Keratinocyte (primary cell): ENCODE data around the gene OTOGL. TPM values are rescaled to one million over a fixed set of nuclear protein-coding genes. Genes with fewer than 3 reads are reported as not detected.
A peak's percentile ranks its signal among the peaks of the same experiment; 100 is the strongest.

ENCODE experiments used
- DNase-seq: peaks from one replicate; pipeline ENCODE4 v3.0.0-alpha.2; 2011; ENCODE audit warnings: low read depth, missing footprints, low spot score
- FAIRE-seq: peaks from 2 replicates; lab custom pipeline; 2011; peaks lifted over from hg19 to GRCh38; lab: Jason Lieb, UNC
- H2AFZ ChIP-seq: 2 replicates; pipeline ENCODE4 v1.6.0; 2012; ENCODE audit warnings: low read length, control low read depth, inconsistent platforms; ENCODE audit not compliant: control insufficient read depth
- H3K27ac ChIP-seq: 2 replicates; pipeline ENCODE4 v1.5.1; 2011; ENCODE audit warnings: low read length; ENCODE audit not compliant: control insufficient read depth, insufficient read depth
- H3K27me3 ChIP-seq: 3 replicates; pipeline ENCODE4 v1.6.0; 2011; ENCODE audit warnings: low read length; ENCODE audit not compliant: control insufficient read depth, insufficient read depth; ENCODE audit errors: extremely low read depth
- H3K36me3 ChIP-seq, 2 experiments: 2 replicates in 1 of 2; 3 replicates in 1 of 2; pipeline ENCODE4 v1.5.1; 2011; ENCODE audit warnings: low read length in 2 of 2, mild to moderate bottlenecking in 1 of 2; ENCODE audit not compliant: control insufficient read depth in 2 of 2, insufficient read depth in 2 of 2; ENCODE audit errors: extremely low read depth in 1 of 2
- H3K4me1 ChIP-seq: 3 replicates; pipeline ENCODE4 v1.5.1; 2011; ENCODE audit warnings: low read length; ENCODE audit not compliant: control insufficient read depth, insufficient read depth; ENCODE audit errors: extremely low read depth
- H3K4me2 ChIP-seq: 3 replicates; pipeline ENCODE4 v1.6.0; 2011; ENCODE audit warnings: low read depth, low read length; ENCODE audit not compliant: control insufficient read depth, insufficient read depth; ENCODE audit errors: extremely low read depth
- H3K4me3 ChIP-seq, 3 experiments: fragments of 200-600 bp in 1 of 3; sonication (generic) in 1 of 3; 2 replicates in 2 of 3; 3 replicates in 1 of 3; pipeline ENCODE4 v1.5.1; 2011 to 2016; ENCODE audit warnings: low read length in 3 of 3, mild to moderate bottlenecking in 3 of 3, control low read depth in 2 of 3, inconsistent platforms in 1 of 3, low read depth in 1 of 3, mixed read lengths in 1 of 3, mixed run types in 1 of 3, moderate library complexity in 1 of 3; ENCODE audit not compliant: control insufficient read depth in 2 of 3, insufficient read depth in 2 of 3; ENCODE audit errors: extremely low read depth in 1 of 3
- H3K79me2 ChIP-seq: 2 replicates; pipeline ENCODE4 v1.6.0; 2012; ENCODE audit warnings: low read length; ENCODE audit not compliant: control insufficient read depth, insufficient read depth
- H3K9ac ChIP-seq: 3 replicates; pipeline ENCODE4 v1.6.0; 2011; ENCODE audit warnings: low read length; ENCODE audit not compliant: control insufficient read depth, insufficient read depth; ENCODE audit errors: extremely low read depth
- H3K9me1 ChIP-seq: 3 replicates; pipeline ENCODE4 v1.6.0; 2011; ENCODE audit warnings: low read length; ENCODE audit not compliant: control insufficient read depth, insufficient read depth; ENCODE audit errors: extremely low read depth
- H3K9me3 ChIP-seq: 2 replicates; pipeline ENCODE4 v1.5.1; 2012; ENCODE audit warnings: low read depth, low read length; ENCODE audit not compliant: control insufficient read depth
- H4K20me1 ChIP-seq: 3 replicates; pipeline ENCODE4 v1.6.0; 2011; ENCODE audit warnings: low read length; ENCODE audit not compliant: control insufficient read depth, insufficient read depth; ENCODE audit errors: extremely low read depth
- CTCF ChIP-seq, 3 experiments: IDR thresholded peaks in 1 of 3; conservative IDR thresholded peaks in 1 of 3; optimal IDR thresholded peaks in 1 of 3; 2 replicates in 2 of 3; 3 replicates in 1 of 3; pipeline versions ENCODE3 to v1.5.1; 2011; ENCODE audit warnings: low read length in 3 of 3, mild to moderate bottlenecking in 3 of 3, moderate library complexity in 2 of 3, control low read depth in 1 of 3, inconsistent platforms in 1 of 3; ENCODE audit not compliant: insufficient read depth in 2 of 3; ENCODE audit errors: extremely low read depth in 1 of 3
- EZH2 ChIP-seq: IDR thresholded peaks from one replicate; pipeline ENCODE4 v1.6.1; 2012; ENCODE audit warnings: inconsistent platforms, mild to moderate bottlenecking, low read length, moderate library complexity
- dilution Hi-C: fragments of 300-500 bp; cut with MboI; formaldehyde crosslinking; loops from one replicate; pipeline ENCODE4 v1.7.0; 2020; ENCODE audit warnings: low sequenced_read_pairs; ENCODE audit not compliant: extremely low pct_ligation_motif_present
- polyA plus RNA-seq, 5 experiments: library from polyadenylated mRNA; depleted of rRNA in 3 of 5; stranded (reverse) in 3 of 5; stranded (forward) in 1 of 5; unstranded in 1 of 5; fragments of >200 nt; gene quantifications; 1 replicate in 1 of 5; 2 replicates in 3 of 5; 3 replicates in 1 of 5; pipeline versions ENCODE4 v1.2.1 to v1.2.3, GENCODE V29; 2011 to 2012; ENCODE audit warnings: missing spikeins in 2 of 5, low read depth in 1 of 5, low replicate concordance in 1 of 5

Gene OTOGL
- polyA plus RNA-seq, 1 donor (not counting 4 experiments of a cell fraction or from before 2014, with no cell fraction given), result 0.08 TPM

GRCh38 chr12:80154261-80154660 lies 54.9 kb downstream of the OTOGL start:
- H3K9me1 ChIP-seq, result no peaks in the 10 kb centered on the region
- H2AFZ ChIP-seq, result no peak overlapping the region
- no peak overlapping the region for H3K27ac ChIP-seq
- peaks cover 6% of the 10 kb centered on the region for H3K4me1 ChIP-seq
- DNase-seq (no peak), FAIRE-seq (no peak)
- dilution Hi-C loops, result no loop called here
- H3K9me3 ChIP-seq, result no peaks in the 10 kb centered on the region
- no peak overlapping the region for H3K4me3 ChIP-seq
- H3K27me3 ChIP-seq, result no peaks in the 10 kb centered on the region
- no peak overlapping the region for H3K9ac ChIP-seq
- no peak overlapping the region for H3K4me2 ChIP-seq
- TF ChIP-seq EZH2, result no peak
- no peak for TF ChIP-seq CTCF (optimal IDR thresholded peaks at IDR 0.05 in 1 of 3, IDR thresholded peaks at IDR 0.05 in 1 of 3, conservative IDR thresholded peaks at IDR 0.05 in 1 of 3; ENCODE audit: extremely low read depth in 1 of 3, insufficient read depth in 2 of 3, low read length in 3 of 3)
- no peaks in the 10 kb centered on the region for H3K36me3 ChIP-seq
- no peaks in the 10 kb centered on the region for H4K20me1 ChIP-seq
- H3K79me2 ChIP-seq, result no peaks in the 10 kb centered on the region

GRCh38 chr12:80156306-80156705 lies 57.0 kb downstream of the OTOGL start:
- no peak for TF ChIP-seq EZH2
- no peak for TF ChIP-seq CTCF (optimal IDR thresholded peaks at IDR 0.05 in 1 of 3, IDR thresholded peaks at IDR 0.05 in 1 of 3, conservative IDR thresholded peaks at IDR 0.05 in 1 of 3; ENCODE audit: extremely low read depth in 1 of 3, insufficient read depth in 2 of 3, low read length in 3 of 3)
- H3K4me3 ChIP-seq, result no peak overlapping the region
- no peak overlapping the region for H3K4me2 ChIP-seq
- peaks cover 6% of the 10 kb centered on the region for H3K4me1 ChIP-seq
- H3K9ac ChIP-seq, result no peak overlapping the region
- no peaks in the 10 kb centered on the region for H3K36me3 ChIP-seq
- H3K9me1 ChIP-seq, result no peaks in the 10 kb centered on the region
- H3K9me3 ChIP-seq, result no peaks in the 10 kb centered on the region
- FAIRE-seq (peak; percentile 52), DNase-seq (no peak)
- no peak overlapping the region for H3K27ac ChIP-seq
- no peaks in the 10 kb centered on the region for H3K79me2 ChIP-seq
- peak overlapping the region; percentile 8 for H2AFZ ChIP-seq
- no peaks in the 10 kb centered on the region for H3K27me3 ChIP-seq
- no peaks in the 10 kb centered on the region for H4K20me1 ChIP-seq
- dilution Hi-C loops, result no loop called here
